ENCODE data around the gene GNB3.

- TF ChIP-seq, protein P1, sequence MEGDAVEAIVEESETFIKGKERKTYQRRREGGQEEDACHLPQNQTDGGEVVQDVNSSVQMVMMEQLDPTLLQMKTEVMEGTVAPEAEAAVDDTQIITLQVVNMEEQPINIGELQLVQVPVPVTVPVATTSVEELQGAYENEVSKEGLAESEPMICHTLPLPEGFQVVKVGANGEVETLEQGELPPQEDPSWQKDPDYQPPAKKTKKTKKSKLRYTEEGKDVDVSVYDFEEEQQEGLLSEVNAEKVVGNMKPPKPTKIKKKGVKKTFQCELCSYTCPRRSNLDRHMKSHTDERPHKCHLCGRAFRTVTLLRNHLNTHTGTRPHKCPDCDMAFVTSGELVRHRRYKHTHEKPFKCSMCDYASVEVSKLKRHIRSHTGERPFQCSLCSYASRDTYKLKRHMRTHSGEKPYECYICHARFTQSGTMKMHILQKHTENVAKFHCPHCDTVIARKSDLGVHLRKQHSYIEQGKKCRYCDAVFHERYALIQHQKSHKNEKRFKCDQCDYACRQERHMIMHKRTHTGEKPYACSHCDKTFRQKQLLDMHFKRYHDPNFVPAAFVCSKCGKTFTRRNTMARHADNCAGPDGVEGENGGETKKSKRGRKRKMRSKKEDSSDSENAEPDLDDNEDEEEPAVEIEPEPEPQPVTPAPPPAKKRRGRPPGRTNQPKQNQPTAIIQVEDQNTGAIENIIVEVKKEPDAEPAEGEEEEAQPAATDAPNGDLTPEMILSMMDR (conservative IDR thresholded peaks at IDR 0.05; ENCODE audit: low read length): no peak
- no peak for TF ChIP-seq EZH2phosphoT487 (IDR thresholded peaks at IDR 0.05; ENCODE audit: borderline replicate concordance, low read depth, low read length)
Measured at GRCh38 chr12:6883252-6883651, 42.5 kb downstream of the GNB3 start.
